ENCODE data around the gene PPME1. TPM values are rescaled to one million over a fixed set of nuclear protein-coding genes. Genes with fewer than 3 reads are reported as not detected.
A peak's percentile ranks its signal among the peaks of the same experiment; 100 is the strongest.

PPME1 gene
- total RNA-seq, 1 experiment from 2014 or later: 39.4 TPM

GRCh38 chr11:74138021-74138420, 33.1 kb upstream of the PPME1 start:
- Mint-ChIP-seq H3K36me3 (ENCODE audit: insufficient read depth in 1 of 3, low read depth in 3 of 3) (peaks cover 0 to 27% (median 21%) of the 10 kb centered on the region in 3 experiments; a peak in 5 of 7 replicates), H3K27ac (peak overlapping the region in 2 of 3 experiments; percentile 7 to 62; a peak in 3 of 7 replicates), H3K27me3 (ENCODE audit: low read depth) (no peaks in the 10 kb centered on the region), H3K9me3 (no peaks in the 10 kb centered on the region), H3K4me1 (peaks cover 25 to 32% of the 10 kb centered on the region in 2 experiments), H3K4me3 (no peak overlapping the region)
- H4K20me1 ChIP-seq (ENCODE audit: control insufficient read depth, insufficient read depth, insufficient read length): no peaks in the 10 kb centered on the region
- H3K79me2 ChIP-seq (ENCODE audit: insufficient read depth, low read length): no peaks in the 10 kb centered on the region
- H2BK15ac ChIP-seq (ENCODE audit: low read depth, low read length): no peak overlapping the region
- no peak overlapping the region for H2BK120ac ChIP-seq (ENCODE audit: low read depth, low read length, poor library complexity, severe bottlenecking)
- no peak overlapping the region for H3K18ac ChIP-seq (ENCODE audit: insufficient read length, low read depth, low read length)
- peaks cover 3% of the 10 kb centered on the region; the same call in 1 of the 2 replicates for H3K4me1 ChIP-seq (ENCODE audit: insufficient read depth, low read length)
- H4K5ac ChIP-seq (ENCODE audit: insufficient read length, low read depth, low read length): no peak overlapping the region
- no peak overlapping the region for H3K56ac ChIP-seq (ENCODE audit: insufficient read length, low read depth, low read length)
- H3K9me3 ChIP-seq (ENCODE audit: control insufficient read depth, low read depth, low read length): no peaks in the 10 kb centered on the region
- no CpG with 5 or more reads among the region's 2 CpGs for WGBS (ENCODE audit: extremely low coverage, insufficient read length, low lambda C conversion rate)
- H3T11ph ChIP-seq (ENCODE audit: low read length): no peak overlapping the region
- no peak for TF ChIP-seq CTCF (conservative IDR thresholded peaks at IDR 0.05)
- H4K8ac ChIP-seq (replicated peaks; ENCODE audit: insufficient read length, low read depth, low read length): no peak overlapping the region
- no peak overlapping the region for H4K91ac ChIP-seq (ENCODE audit: insufficient read length, low read depth, low read length)
- no peak overlapping the region for H2AFZ ChIP-seq (ENCODE audit: low read length)
- H3K4ac ChIP-seq (ENCODE audit: low read depth, low read length): no peak overlapping the region
- no peak overlapping the region for H3K27ac ChIP-seq (ENCODE audit: insufficient read length, low read depth, low read length)
- no peak overlapping the region for H3K9ac ChIP-seq (ENCODE audit: extremely low read depth, insufficient read length, low read length)
- H2BK20ac ChIP-seq (ENCODE audit: low read depth, low read length, poor library complexity, severe bottlenecking): no peak overlapping the region
- no peaks in the 10 kb centered on the region for H3K23me2 ChIP-seq (ENCODE audit: insufficient read length, low read depth, low read length, poor library complexity, severe bottlenecking)
- H2BK12ac ChIP-seq (ENCODE audit: insufficient read length, low read depth, low read length): no peak overlapping the region
- no peak overlapping the region for H2AK5ac ChIP-seq (ENCODE audit: insufficient read length, low read length)
- no peak overlapping the region for H3K14ac ChIP-seq (ENCODE audit: insufficient read depth, low read length)
- H3K79me1 ChIP-seq (ENCODE audit: insufficient read depth, low read depth, low read length, poor library complexity, severe bottlenecking): no peaks in the 10 kb centered on the region
- no peak overlapping the region for H2BK5ac ChIP-seq (ENCODE audit: insufficient read length, low read length)
- no peak for DNase-seq
- no peak overlapping the region for H3K4me2 ChIP-seq (ENCODE audit: insufficient read depth, insufficient read length, low read length)
- H3K23ac ChIP-seq (ENCODE audit: insufficient read length, low read depth, low read length): no peak overlapping the region
- H3K27me3 ChIP-seq (ENCODE audit: insufficient read depth, low read length): no peaks in the 10 kb centered on the region
